A673 (cell line): ENCODE data around the gene MRPL39. TPM values are rescaled to one million over a fixed set of nuclear protein-coding genes. Genes with fewer than 3 reads are reported as not detected.

ENCODE experiments used
- BruUV-seq: library from RNA; stranded (reverse); fragments of 400-500 nt; replicated peaks from 2 replicates; lab custom pipeline; 2021; lab: Mats Ljungman, UMichigan
- CTCF ChIA-PET: fragments of 300-600 bp; sonication (Branson Sonifier 250); formaldehyde crosslinking; loops from one replicate; lab custom pipeline; 2022; ENCODE audit warnings: antibody characterized with exemption; lab: Charles Lee
- POLR2A ChIA-PET: fragments of 300-600 bp; sonication (Branson Sonifier 250); formaldehyde crosslinking; loops from one replicate; lab custom pipeline; 2022; ENCODE audit warnings: antibody characterized with exemption; ENCODE audit not compliant: low non-redundant PET; lab: Charles Lee
- DNase-seq: peaks from one replicate; pipeline ENCODE4 v3.0.0-alpha.2; 2015; ENCODE audit warnings: low spot score
- H3K27ac ChIP-seq: fragments of 200-600 bp; sonication (generic); 2 replicates; pipeline ENCODE4 v1.5.1; 2016; ENCODE audit warnings: mixed run types, low read depth, mild to moderate bottlenecking, mixed read lengths, antibody characterized with exemption, low read length; ENCODE audit not compliant: poor library complexity, severe bottlenecking
- H3K27me3 ChIP-seq: fragments of 200-600 bp; sonication (generic); replicated peaks from 2 replicates; pipeline ENCODE4 v1.6.1; 2017; ENCODE audit warnings: mixed run types, low read depth, mild to moderate bottlenecking, mixed read lengths, antibody characterized with exemption, low read length; ENCODE audit not compliant: insufficient read depth, poor library complexity
- H3K36me3 ChIP-seq: fragments of 200-600 bp; sonication (generic); 2 replicates; pipeline ENCODE4 v1.6.1; 2016; ENCODE audit warnings: mixed run types, mild to moderate bottlenecking, mixed read lengths, antibody characterized with exemption, low read length; ENCODE audit not compliant: insufficient read depth, poor library complexity, severe bottlenecking
- H3K4me1 ChIP-seq: fragments of 200-600 bp; sonication (generic); 2 replicates; pipeline ENCODE4 v1.6.1; 2017; ENCODE audit warnings: mixed run types, mild to moderate bottlenecking, mixed read lengths, antibody characterized with exemption, low read length; ENCODE audit not compliant: insufficient read depth, poor library complexity, severe bottlenecking
- H3K4me3 ChIP-seq: fragments of 200-600 bp; sonication (generic); 2 replicates; pipeline ENCODE4 v1.5.1; 2016; ENCODE audit warnings: low read depth, mixed run types, mild to moderate bottlenecking, mixed read lengths, low read length; ENCODE audit not compliant: poor library complexity, severe bottlenecking
- H3K9me3 ChIP-seq: fragments of 200-600 bp; sonication (generic); 2 replicates; pipeline ENCODE4 v1.6.1; 2016; ENCODE audit warnings: mixed run types, low read depth, mild to moderate bottlenecking, mixed read lengths, antibody characterized with exemption, low read length; ENCODE audit not compliant: poor library complexity, severe bottlenecking
- EZH2 ChIP-seq: fragments of 200-600 bp; sonication (generic); IDR thresholded peaks from 2 replicates; pipeline ENCODE4 v1.6.1; 2017; ENCODE audit warnings: borderline replicate concordance, low read depth, mild to moderate bottlenecking, mixed read lengths, antibody characterized with exemption, low read length; ENCODE audit not compliant: poor library complexity, severe bottlenecking
- intact Hi-C: fragments of 100-400 bp; cut with micrococcal nuclease; formaldehyde crosslinking; loops from one replicate; pipeline ENCODE4 v1.10.0; 2022; ENCODE audit not compliant: unreplicated experiment
- total RNA-seq: library from RNA; stranded (reverse); gene quantifications from 2 replicates; pipeline ENCODE4 v1.2.3, GENCODE V29; 2021
- TF ChIP-seq, protein P1 (sequence below): fragments of 300-800, 200-600 bp; sonication (generic); conservative IDR thresholded peaks from 2 replicates; pipeline ENCODE4 v1.5.1; 2017; ENCODE audit warnings: low read depth, mild to moderate bottlenecking, antibody characterized with exemption, low read length, moderate library complexity, mixed read lengths

MRPL39 gene
- total RNA-seq, 1 experiment from 2014 or later = 57.1 TPM

DNA sequence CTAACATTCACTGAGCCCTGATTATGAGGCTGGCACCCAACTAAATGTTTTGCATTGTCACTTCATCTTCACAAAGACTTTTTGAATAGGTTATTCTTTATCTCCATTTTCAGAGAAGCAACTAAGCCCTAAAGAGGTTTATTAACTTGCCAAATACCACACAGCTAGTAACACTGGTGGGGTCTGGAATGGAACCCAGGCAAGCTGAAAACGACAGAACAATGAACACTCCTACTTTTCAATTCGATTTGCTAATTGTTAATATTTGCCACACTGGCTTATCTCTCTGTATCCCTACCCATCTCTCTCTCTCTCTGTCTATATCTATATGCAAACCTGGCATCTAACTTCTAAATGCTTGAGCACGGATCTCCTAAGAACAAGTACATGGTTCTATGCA, 40.6 kb downstream of the MRPL39 start:
- intact Hi-C loops = no loop called here
- POLR2A ChIA-PET = no interaction called here
- Histone ChIP-seq H3K27ac (no peak overlapping the region), H3K9me3 (no peaks in the 10 kb centered on the region), H3K27me3 (no peaks in the 10 kb centered on the region), H3K4me1 (peaks cover 3% of the 10 kb centered on the region), H3K36me3 (no peaks in the 10 kb centered on the region), H3K4me3 (no peak overlapping the region)
- CTCF ChIA-PET = no interaction called here
- TF ChIP-seq, protein P1, sequence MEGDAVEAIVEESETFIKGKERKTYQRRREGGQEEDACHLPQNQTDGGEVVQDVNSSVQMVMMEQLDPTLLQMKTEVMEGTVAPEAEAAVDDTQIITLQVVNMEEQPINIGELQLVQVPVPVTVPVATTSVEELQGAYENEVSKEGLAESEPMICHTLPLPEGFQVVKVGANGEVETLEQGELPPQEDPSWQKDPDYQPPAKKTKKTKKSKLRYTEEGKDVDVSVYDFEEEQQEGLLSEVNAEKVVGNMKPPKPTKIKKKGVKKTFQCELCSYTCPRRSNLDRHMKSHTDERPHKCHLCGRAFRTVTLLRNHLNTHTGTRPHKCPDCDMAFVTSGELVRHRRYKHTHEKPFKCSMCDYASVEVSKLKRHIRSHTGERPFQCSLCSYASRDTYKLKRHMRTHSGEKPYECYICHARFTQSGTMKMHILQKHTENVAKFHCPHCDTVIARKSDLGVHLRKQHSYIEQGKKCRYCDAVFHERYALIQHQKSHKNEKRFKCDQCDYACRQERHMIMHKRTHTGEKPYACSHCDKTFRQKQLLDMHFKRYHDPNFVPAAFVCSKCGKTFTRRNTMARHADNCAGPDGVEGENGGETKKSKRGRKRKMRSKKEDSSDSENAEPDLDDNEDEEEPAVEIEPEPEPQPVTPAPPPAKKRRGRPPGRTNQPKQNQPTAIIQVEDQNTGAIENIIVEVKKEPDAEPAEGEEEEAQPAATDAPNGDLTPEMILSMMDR = no peak
- TF ChIP-seq EZH2 = no peak
- DNase-seq = no peak
- BruUV-seq = no TSS peak

DNA sequence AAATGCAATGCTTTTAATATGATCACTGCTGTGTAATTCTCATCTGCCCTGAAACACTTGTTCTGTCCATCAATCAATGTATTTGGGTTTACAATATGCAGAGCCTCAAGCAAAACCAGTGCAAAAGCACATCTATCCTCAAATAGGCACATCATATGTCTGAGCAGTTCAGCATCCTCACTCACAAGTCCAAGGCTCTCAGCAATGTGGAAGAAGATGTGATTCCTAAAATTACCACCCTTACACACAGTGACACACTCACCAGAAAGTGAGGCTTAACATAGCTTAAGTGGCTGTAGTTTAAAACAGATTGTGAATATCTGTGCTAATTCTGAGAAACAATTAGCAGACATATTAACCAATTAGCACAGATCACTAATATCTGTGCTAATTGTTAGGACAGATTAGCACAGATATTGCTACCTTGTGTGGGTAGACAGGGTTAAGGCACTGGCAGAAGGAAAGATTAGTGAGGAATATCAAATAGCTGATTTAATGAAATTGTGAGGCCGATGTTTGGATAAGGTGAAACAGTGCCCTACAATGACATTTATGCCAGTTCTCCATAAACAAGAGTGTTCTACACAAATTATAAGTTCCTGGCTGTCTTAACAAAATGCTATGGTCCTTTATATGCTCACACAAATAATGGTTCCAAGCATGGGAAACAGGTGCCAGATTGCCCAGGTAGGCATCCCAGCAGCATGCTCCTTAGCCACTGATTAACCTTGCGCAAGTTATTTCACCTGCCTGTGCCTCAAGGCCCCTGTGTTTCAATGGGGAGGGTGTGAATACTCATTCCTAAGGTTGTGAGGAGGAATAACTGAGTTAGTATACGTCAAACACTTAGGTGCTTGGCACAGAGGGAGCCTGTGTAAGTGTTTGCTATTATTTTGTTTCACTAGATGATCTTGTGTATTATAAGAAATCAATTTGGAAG, 41.7 kb downstream of the MRPL39 start:
- intact Hi-C loops = no loop called here

DNA sequence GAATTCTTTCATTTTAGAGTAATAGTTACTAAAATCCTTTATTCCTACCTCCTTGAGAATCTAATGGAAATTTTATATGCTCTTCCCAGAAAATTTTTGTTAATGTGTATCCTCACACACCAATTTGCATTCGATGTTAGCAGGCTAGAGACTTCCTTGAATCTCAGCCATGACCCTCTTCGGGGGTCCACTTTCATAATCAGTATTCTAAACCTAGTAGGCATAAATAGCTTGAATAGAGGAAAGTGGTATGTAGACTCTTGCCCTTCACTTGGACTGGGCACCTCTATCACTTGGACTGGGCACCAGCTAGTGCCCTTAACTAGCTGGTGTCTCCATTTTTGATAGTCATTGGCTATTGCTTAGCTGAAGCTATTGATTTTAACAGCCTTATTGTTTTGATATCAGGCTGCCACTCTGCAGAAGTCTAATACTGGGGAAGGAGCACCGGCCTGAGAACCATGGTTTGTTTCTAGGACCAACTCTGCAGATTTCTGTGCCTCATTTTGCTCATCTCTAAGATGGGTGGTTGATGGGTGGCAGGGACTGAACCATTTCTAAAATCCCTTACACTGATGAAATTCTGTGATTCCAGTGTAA, 42.8 kb downstream of the MRPL39 start:
- ChIA-PET POLR2A (no interaction called here), CTCF (no interaction called here)
- Histone ChIP-seq H3K36me3 (no peaks in the 10 kb centered on the region), H3K27me3 (no peaks in the 10 kb centered on the region), H3K4me3 (no peak overlapping the region), H3K27ac (no peak overlapping the region), H3K4me1 (peaks cover 8% of the 10 kb centered on the region), H3K9me3 (no peaks in the 10 kb centered on the region)
- intact Hi-C loops = no loop called here
- no TSS peak for BruUV-seq
- no peak for DNase-seq
- TF ChIP-seq EZH2 = no peak
- TF ChIP-seq, protein P1 = no peak

More for the DNA sequence above, 41.7 kb downstream of the MRPL39 start:
- Histone ChIP-seq H3K27ac (no peak overlapping the region), H3K4me3 (no peak overlapping the region), H3K36me3 (no peaks in the 10 kb centered on the region), H3K9me3 (no peaks in the 10 kb centered on the region), H3K4me1 (peaks cover 3% of the 10 kb centered on the region), H3K27me3 (no peaks in the 10 kb centered on the region)
- CTCF ChIA-PET = no interaction called here
- POLR2A ChIA-PET = no interaction called here
- BruUV-seq = no TSS peak
- no peak for TF ChIP-seq EZH2
- TF ChIP-seq, protein P1 = no peak
- no peak for DNase-seq
